H9 (cell line): ENCODE data around the gene CFI. TPM values are rescaled to one million over a fixed set of nuclear protein-coding genes. Genes with fewer than 3 reads are reported as not detected.

Experiments
- DNase-seq: peaks from one replicate; pipeline ENCODE4 v3.0.0-alpha.2; 2017
- H2AFZ ChIP-seq: one replicate; pipeline ENCODE4 v1.6.1; 2013; ENCODE audit warnings: mild to moderate bottlenecking, low read length, control low read depth, moderate library complexity
- H2AK5ac ChIP-seq: 2 replicates; pipeline ENCODE4 v1.6.1; 2013; ENCODE audit warnings: low read length, control low read depth, mixed read lengths; ENCODE audit not compliant: insufficient read length
- H2BK120ac ChIP-seq: one replicate; pipeline ENCODE4 v1.6.1; 2013; ENCODE audit warnings: low read depth, mild to moderate bottlenecking, low read length, control low read depth, inconsistent platforms; ENCODE audit not compliant: poor library complexity, severe bottlenecking
- H2BK12ac ChIP-seq: 2 replicates; pipeline ENCODE4 v1.6.1; 2013; ENCODE audit warnings: low read length, control low read depth, mixed read lengths, low read depth; ENCODE audit not compliant: insufficient read length
- H2BK15ac ChIP-seq: 2 replicates; pipeline ENCODE4 v1.6.1; 2013; ENCODE audit warnings: low read depth, low read length, control low read depth
- H2BK20ac ChIP-seq: one replicate; pipeline ENCODE4 v1.6.1; 2013; ENCODE audit warnings: low read depth, mild to moderate bottlenecking, low read length, control low read depth, inconsistent platforms; ENCODE audit not compliant: poor library complexity, severe bottlenecking
- H2BK5ac ChIP-seq: 2 replicates; pipeline ENCODE4 v1.6.1; 2013; ENCODE audit warnings: low read length, control low read depth, mixed read lengths; ENCODE audit not compliant: insufficient read length
- H3K14ac ChIP-seq: 2 replicates; pipeline ENCODE4 v1.6.1; 2013; ENCODE audit warnings: low read length, control low read depth; ENCODE audit not compliant: insufficient read depth
- H3K18ac ChIP-seq: 2 replicates; pipeline ENCODE4 v1.6.1; 2013; ENCODE audit warnings: low read depth, mild to moderate bottlenecking, mixed read lengths, low read length, control low read depth; ENCODE audit not compliant: insufficient read length
- H3K23ac ChIP-seq: 2 replicates; pipeline ENCODE4 v1.6.1; 2013; ENCODE audit warnings: low read length, control low read depth, mixed read lengths, low read depth; ENCODE audit not compliant: insufficient read length
- H3K23me2 ChIP-seq: 2 replicates; pipeline ENCODE4 v1.6.1; 2013; ENCODE audit warnings: low read depth, mild to moderate bottlenecking, mixed read lengths, low read length, control low read depth; ENCODE audit not compliant: insufficient read length, poor library complexity, severe bottlenecking
- H3K27ac ChIP-seq: 2 replicates; pipeline ENCODE4 v1.5.1; 2013; ENCODE audit warnings: low read length, control low read depth, mixed read lengths, low read depth; ENCODE audit not compliant: insufficient read length
- H3K27me3 ChIP-seq: 2 replicates; pipeline ENCODE4 v1.6.1; 2013; ENCODE audit warnings: low read length, control low read depth, inconsistent platforms; ENCODE audit not compliant: insufficient read depth
- H3K4ac ChIP-seq: 2 replicates; pipeline ENCODE4 v1.6.1; 2013; ENCODE audit warnings: low read depth, mild to moderate bottlenecking, control low read depth, inconsistent platforms, low read length, moderate library complexity
- H3K4me1 ChIP-seq: 2 replicates; pipeline ENCODE4 v1.6.1; 2013; ENCODE audit warnings: low read length, control low read depth, inconsistent platforms; ENCODE audit not compliant: insufficient read depth
- H3K4me2 ChIP-seq: 2 replicates; pipeline ENCODE4 v1.6.1; 2013; ENCODE audit warnings: low read length, control low read depth, mixed read lengths; ENCODE audit not compliant: insufficient read length, insufficient read depth
- H3K56ac ChIP-seq: 2 replicates; pipeline ENCODE4 v1.6.1; 2013; ENCODE audit warnings: low read depth, mild to moderate bottlenecking, mixed read lengths, low read length, control low read depth; ENCODE audit not compliant: insufficient read length
- H3K79me1 ChIP-seq: 2 replicates; pipeline ENCODE4 v1.6.1; 2013; ENCODE audit warnings: low read depth, mild to moderate bottlenecking, moderate library complexity, low read length, control low read depth, inconsistent platforms; ENCODE audit not compliant: insufficient read depth, poor library complexity, severe bottlenecking
- H3K79me2 ChIP-seq: 2 replicates; pipeline ENCODE4 v1.6.1; 2013; ENCODE audit warnings: low read length, control low read depth, inconsistent platforms; ENCODE audit not compliant: insufficient read depth
- H3K9ac ChIP-seq: 2 replicates; pipeline ENCODE4 v1.6.1; 2013; ENCODE audit warnings: low read length, control low read depth, mixed read lengths; ENCODE audit not compliant: insufficient read length; ENCODE audit errors: extremely low read depth
- H3K9me3 ChIP-seq: one replicate; pipeline ENCODE4 v1.6.1; 2013; ENCODE audit warnings: low read depth, low read length, inconsistent platforms; ENCODE audit not compliant: control insufficient read depth
- H3T11ph ChIP-seq: one replicate; pipeline ENCODE4 v1.6.1; 2013; ENCODE audit warnings: mild to moderate bottlenecking, low read length, control low read depth, inconsistent platforms
- H4K20me1 ChIP-seq: one replicate; pipeline ENCODE4 v1.6.1; 2013; ENCODE audit not compliant: control insufficient read depth, insufficient read length, insufficient read depth
- H4K5ac ChIP-seq: 2 replicates; pipeline ENCODE4 v1.6.1; 2013; ENCODE audit warnings: low read depth, mild to moderate bottlenecking, mixed read lengths, low read length, control low read depth; ENCODE audit not compliant: insufficient read length
- H4K8ac ChIP-seq: replicated peaks from 2 replicates; pipeline ENCODE4 v1.6.1; 2013; ENCODE audit warnings: low read length, control low read depth, mixed read lengths, low read depth; ENCODE audit not compliant: insufficient read length
- H4K91ac ChIP-seq: 2 replicates; pipeline ENCODE4 v1.6.1; 2013; ENCODE audit warnings: low read depth, mild to moderate bottlenecking, moderate library complexity, mixed read lengths, low read length, control low read depth; ENCODE audit not compliant: insufficient read length
- H3K27ac Mint-ChIP-seq, 3 experiments: 2 replicates in 2 of 3; 3 replicates in 1 of 3; pipeline ENCODE4 v1.8.0; 2020 to 2021; ENCODE audit warnings: mixed read lengths in 3 of 3, mild to moderate bottlenecking in 1 of 3, moderate library complexity in 1 of 3
- H3K27me3 Mint-ChIP-seq: 2 replicates; pipeline ENCODE4 v1.8.0; 2021; ENCODE audit warnings: low read depth, mild to moderate bottlenecking, moderate library complexity, mixed read lengths
- H3K36me3 Mint-ChIP-seq, 3 experiments: 2 replicates in 2 of 3; 3 replicates in 1 of 3; pipeline ENCODE4 v1.8.0; 2020 to 2021; ENCODE audit warnings: low read depth in 3 of 3, mixed read lengths in 3 of 3; ENCODE audit not compliant: insufficient read depth in 1 of 3
- H3K4me1 Mint-ChIP-seq, 2 experiments: 2 replicates each; pipeline ENCODE4 v1.8.0; 2020; ENCODE audit warnings: mixed read lengths in 2 of 2
- H3K4me3 Mint-ChIP-seq, 2 experiments: 2 replicates in 1 of 2; 3 replicates in 1 of 2; pipeline ENCODE4 v1.8.0; 2020 to 2021; ENCODE audit warnings: mild to moderate bottlenecking in 2 of 2, mixed read lengths in 2 of 2, moderate library complexity in 1 of 2
- H3K9me3 Mint-ChIP-seq, 2 experiments: 2 replicates in 1 of 2; 3 replicates in 1 of 2; pipeline ENCODE4 v1.8.0; 2020; ENCODE audit warnings: mild to moderate bottlenecking in 2 of 2, mixed read lengths in 2 of 2, moderate library complexity in 1 of 2
- CTCF ChIP-seq: fragments of 200-600 bp; sonication (generic); conservative IDR thresholded peaks from 3 replicates; pipeline ENCODE4 v1.8.0; 2021; ENCODE audit warnings: antibody characterized with exemption, mild to moderate bottlenecking
- WGBS: extraction: QIAGEN DNeasy Blood & Tissue Kit; methylation state at CpG from one replicate; pipeline ENCODE4 v1.1.7; 2013; ENCODE audit warnings: missing lambda C conversion rate, low lambda C conversion rate, mixed read lengths; ENCODE audit not compliant: insufficient read length; ENCODE audit errors: extremely low coverage; 5-methylcytosine and 5-hydroxymethylcytosine counted together
- total RNA-seq: library from RNA; stranded (reverse); gene quantifications from 2 replicates; pipeline ENCODE4 v1.2.1, GENCODE V29; 2021

CFI gene
- total RNA-seq, 1 experiment from 2014 or later, result not detected

GRCh38 chr4:109827672-109828071, 25.9 kb upstream of the CFI start, which contains the start of gene RRH:
RRH (plus strand) TSS chr4:109827972; CDS start chr4:109828028, 56 bp downstream.
- no peaks in the 10 kb centered on the region for H3K4me1 Mint-ChIP-seq
- H3K18ac ChIP-seq, result no peak within 1 kb of the TSS
- no CpG with 5 or more reads among the region's 2 CpGs for WGBS
- H3K36me3 Mint-ChIP-seq, result peaks cover 6 to 21% (median 19%) of the 10 kb centered on the region in 3 experiments; a peak in 6 of 7 replicates
- H3K23me2 ChIP-seq, result no peaks in the 10 kb centered on the region
- no peak within 1 kb of the TSS for H4K91ac ChIP-seq
- H3K9me3 ChIP-seq, result no peaks in the 10 kb centered on the region
- no peak within 1 kb of the TSS for H3K4me3 Mint-ChIP-seq
- H2AFZ ChIP-seq, result no peak within 1 kb of the TSS
- no peak within 1 kb of the TSS for H2BK5ac ChIP-seq
- H2BK15ac ChIP-seq, result no peak within 1 kb of the TSS
- no peak within 1 kb of the TSS for H2BK20ac ChIP-seq
- H3K23ac ChIP-seq, result no peak within 1 kb of the TSS
- no peak within 1 kb of the TSS for H3K9ac ChIP-seq
- no peaks in the 10 kb centered on the region; the same call in 1 of the 2 replicates for H3K79me2 ChIP-seq
- H3K79me1 ChIP-seq, result no peaks in the 10 kb centered on the region
- H3K27me3 Mint-ChIP-seq, result no peaks in the 10 kb centered on the region
- H4K20me1 ChIP-seq, result no peaks in the 10 kb centered on the region
- H2AK5ac ChIP-seq, result no peak within 1 kb of the TSS
- H3K4me2 ChIP-seq, result no peak within 1 kb of the TSS
- no peak for TF ChIP-seq CTCF
- no peaks in the 10 kb centered on the region for H3K4me1 ChIP-seq
- H3K9me3 Mint-ChIP-seq, result no peaks in the 10 kb centered on the region
- DNase-seq, result no peak
- no peak within 1 kb of the TSS for H3K56ac ChIP-seq
- H3K4ac ChIP-seq, result no peak within 1 kb of the TSS
- H3K27me3 ChIP-seq, result no peaks in the 10 kb centered on the region
- H4K5ac ChIP-seq, result no peak within 1 kb of the TSS
- H3K27ac ChIP-seq, result no peak within 1 kb of the TSS
- H2BK12ac ChIP-seq, result no peak within 1 kb of the TSS
- no peak within 1 kb of the TSS for H3K27ac Mint-ChIP-seq
- H4K8ac ChIP-seq, result no peak within 1 kb of the TSS
- H3T11ph ChIP-seq, result no peak within 1 kb of the TSS
- H3K14ac ChIP-seq, result no peak within 1 kb of the TSS
- H2BK120ac ChIP-seq, result no peak within 1 kb of the TSS
